ENCODE results near the gene SEC31B.

SEC31B gene

DNA sequence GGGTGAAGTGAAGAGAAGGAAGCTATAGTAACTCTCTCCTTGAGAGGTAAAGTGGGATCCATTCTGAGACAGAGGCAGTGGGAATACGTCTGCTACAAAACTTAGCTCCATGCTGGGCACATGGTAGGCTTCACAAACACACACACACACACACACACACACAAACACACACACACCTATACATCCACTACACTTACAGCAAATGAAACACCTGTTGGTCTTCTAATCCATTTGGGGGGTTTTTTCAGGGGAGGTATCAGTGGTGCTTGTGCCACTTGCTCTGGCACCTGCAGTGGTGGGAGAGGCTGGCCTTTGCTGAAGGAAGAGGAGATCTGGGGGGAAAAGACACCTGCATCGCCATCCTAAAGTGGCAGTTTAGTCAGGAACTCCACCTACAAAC is 14.5 kb downstream of the SEC31B start:
- in situ Hi-C loops (cut with HindIII; ENCODE audit: low sequenced_read_pairs), result no loop called here
- no peak for DNase-seq (ENCODE audit: low read depth)
- TF ChIP-seq, protein P1, sequence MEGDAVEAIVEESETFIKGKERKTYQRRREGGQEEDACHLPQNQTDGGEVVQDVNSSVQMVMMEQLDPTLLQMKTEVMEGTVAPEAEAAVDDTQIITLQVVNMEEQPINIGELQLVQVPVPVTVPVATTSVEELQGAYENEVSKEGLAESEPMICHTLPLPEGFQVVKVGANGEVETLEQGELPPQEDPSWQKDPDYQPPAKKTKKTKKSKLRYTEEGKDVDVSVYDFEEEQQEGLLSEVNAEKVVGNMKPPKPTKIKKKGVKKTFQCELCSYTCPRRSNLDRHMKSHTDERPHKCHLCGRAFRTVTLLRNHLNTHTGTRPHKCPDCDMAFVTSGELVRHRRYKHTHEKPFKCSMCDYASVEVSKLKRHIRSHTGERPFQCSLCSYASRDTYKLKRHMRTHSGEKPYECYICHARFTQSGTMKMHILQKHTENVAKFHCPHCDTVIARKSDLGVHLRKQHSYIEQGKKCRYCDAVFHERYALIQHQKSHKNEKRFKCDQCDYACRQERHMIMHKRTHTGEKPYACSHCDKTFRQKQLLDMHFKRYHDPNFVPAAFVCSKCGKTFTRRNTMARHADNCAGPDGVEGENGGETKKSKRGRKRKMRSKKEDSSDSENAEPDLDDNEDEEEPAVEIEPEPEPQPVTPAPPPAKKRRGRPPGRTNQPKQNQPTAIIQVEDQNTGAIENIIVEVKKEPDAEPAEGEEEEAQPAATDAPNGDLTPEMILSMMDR (IDR thresholded peaks at IDR 0.05; ENCODE audit: low read depth, low read length, missing control alignments), result no peak
- H3K4me3 ChIP-seq (ENCODE audit: low read depth, low read length), result no peak overlapping the region

DNA sequence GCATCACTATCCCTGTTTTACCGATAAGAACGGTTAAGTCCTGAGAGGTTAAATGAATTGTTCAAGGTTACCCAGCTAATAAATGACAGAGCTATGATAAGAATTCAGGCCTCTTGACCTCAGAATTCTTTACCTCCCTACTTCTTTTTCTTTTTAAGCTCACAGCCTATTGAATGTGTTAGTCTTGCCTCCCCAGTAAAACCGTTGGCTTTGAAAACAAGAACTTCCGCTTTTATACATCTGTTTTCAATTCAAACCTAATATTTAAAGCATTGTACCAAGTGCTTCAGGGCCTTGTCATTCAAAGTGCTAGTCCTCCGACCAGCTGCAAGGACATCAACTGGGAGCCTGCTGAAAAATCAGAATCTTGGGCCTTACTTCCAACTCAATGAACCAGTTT is 15.6 kb downstream of the SEC31B start:
- in situ Hi-C loops (cut with HindIII; ENCODE audit: low sequenced_read_pairs), result no loop called here
- H3K4me3 ChIP-seq (ENCODE audit: low read depth, low read length), result no peak overlapping the region
- DNase-seq (ENCODE audit: low read depth), result no peak
- TF ChIP-seq, protein P1 (IDR thresholded peaks at IDR 0.05; ENCODE audit: low read depth, low read length, missing control alignments), result no peak

DNA sequence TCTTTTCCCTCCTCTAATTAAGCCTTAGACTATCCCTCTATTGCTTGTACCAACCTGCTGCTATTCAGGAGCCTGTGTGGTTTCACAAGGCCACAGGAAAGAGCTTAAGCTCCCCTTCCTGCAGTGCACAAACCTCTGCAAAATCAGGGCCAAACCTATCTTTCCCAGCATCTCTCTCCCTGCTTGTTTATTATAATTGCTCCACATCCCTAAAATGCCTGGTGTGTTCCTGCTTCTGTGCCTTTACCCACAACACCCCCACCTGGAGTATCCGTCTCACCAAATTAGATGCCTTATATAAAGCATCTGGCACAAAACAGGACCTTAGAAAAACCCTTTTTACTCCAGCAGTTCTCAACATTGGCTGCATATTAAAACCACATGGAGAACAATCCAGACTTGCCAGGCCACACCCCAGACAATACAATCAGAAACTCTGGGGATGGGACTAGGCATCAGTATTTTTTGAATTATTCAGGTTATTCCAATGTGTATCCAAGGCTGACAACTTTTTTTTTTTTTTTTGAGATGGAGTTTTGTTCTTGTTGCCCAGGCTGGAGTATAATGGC is 16.7 kb downstream of the SEC31B start:
- no peak for DNase-seq (ENCODE audit: low read depth)
- TF ChIP-seq, protein P1 (IDR thresholded peaks at IDR 0.05; ENCODE audit: low read depth, low read length, missing control alignments), result no peak
- no peak overlapping the region for H3K4me3 ChIP-seq (ENCODE audit: low read depth, low read length)
- in situ Hi-C loops (cut with HindIII; ENCODE audit: low sequenced_read_pairs), result no loop called here

DNA sequence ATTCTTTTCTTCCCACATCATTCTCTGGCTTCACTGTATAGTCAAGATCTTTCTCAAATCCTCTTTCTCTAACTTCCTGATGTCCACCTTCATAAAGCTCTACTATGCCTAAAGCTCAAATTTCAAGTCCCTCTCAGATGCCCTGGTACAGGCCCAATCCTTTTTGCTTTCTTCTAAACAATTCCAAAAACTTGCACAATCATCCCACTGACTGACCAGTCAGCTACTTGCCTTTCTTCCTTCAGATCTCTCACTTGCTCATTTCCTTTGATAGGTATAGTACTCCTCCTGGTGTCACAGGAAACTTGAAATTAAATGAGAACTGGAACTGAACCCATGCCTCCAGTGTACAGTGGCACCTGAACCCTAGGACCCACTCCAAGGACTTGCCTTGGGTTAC is 18.2 kb downstream of the SEC31B start:
- TF ChIP-seq, protein P1 (IDR thresholded peaks at IDR 0.05; ENCODE audit: low read depth, low read length, missing control alignments), result no peak
- H3K4me3 ChIP-seq (ENCODE audit: low read depth, low read length), result no peak overlapping the region
- in situ Hi-C loops (cut with HindIII; ENCODE audit: low sequenced_read_pairs), result no loop called here
- no peak for DNase-seq (ENCODE audit: low read depth)

DNA sequence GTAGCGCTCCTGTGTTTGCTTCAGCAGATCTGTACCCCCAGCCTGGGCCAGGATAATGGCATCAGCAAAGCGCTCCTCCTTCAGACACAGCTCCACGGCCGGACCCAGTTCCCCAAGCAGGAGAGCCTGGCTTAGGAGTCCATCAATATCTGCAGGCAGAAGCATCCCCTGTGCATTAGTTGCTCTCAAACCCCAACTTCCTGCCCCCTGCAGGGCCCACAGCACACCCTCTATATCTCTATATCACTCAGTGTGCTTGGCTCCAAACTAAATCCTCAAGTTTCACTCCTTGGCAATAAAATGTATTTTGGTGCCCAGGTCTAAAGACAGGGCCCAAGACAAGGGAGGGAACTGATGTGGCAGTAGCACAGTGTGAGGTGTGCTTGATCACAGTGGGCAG is 21.6 kb downstream of the SEC31B start:
- no peak for DNase-seq (ENCODE audit: low read depth)

DNA sequence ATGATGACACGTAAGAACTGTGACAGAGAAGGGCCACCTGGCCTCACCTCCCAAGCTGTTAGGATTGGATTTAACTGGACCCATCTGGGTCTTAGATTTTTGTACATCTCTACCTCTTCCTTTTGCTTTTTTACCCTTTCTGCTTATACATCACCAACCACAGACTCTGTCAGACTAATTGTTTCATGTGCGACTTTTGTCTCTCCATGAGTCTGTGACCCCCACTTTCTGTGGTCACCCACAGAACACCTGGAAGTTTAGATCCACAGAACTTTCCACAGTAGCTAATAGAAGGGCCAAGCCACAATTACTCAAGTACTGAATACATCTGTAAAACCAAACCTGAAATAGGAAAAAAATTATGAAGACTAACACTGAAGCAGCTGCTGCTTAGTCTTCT is 23.1 kb downstream of the SEC31B start:
- H3K4me3 ChIP-seq (ENCODE audit: low read depth, low read length), result no peak overlapping the region
- TF ChIP-seq, protein P1 (IDR thresholded peaks at IDR 0.05; ENCODE audit: low read depth, low read length, missing control alignments), result no peak
- in situ Hi-C loops (cut with HindIII; ENCODE audit: low sequenced_read_pairs), result no loop called here
- no peak for DNase-seq (ENCODE audit: low read depth)

More for the DNA sequence above, 21.6 kb downstream of the SEC31B start:
- in situ Hi-C loops (cut with HindIII; ENCODE audit: low sequenced_read_pairs), result no loop called here
- TF ChIP-seq, protein P1 (IDR thresholded peaks at IDR 0.05; ENCODE audit: low read depth, low read length, missing control alignments), result no peak
- H3K4me3 ChIP-seq (ENCODE audit: low read depth, low read length), result no peak overlapping the region

All from astrocyte of the cerebellum (primary cell).